Activated CD8-positive, alpha-beta memory T cell treated with anti-CD3 and anti-CD28 coated beads, Interleukin-2, amount 50 U/mL, for 1 hour (primary cell): ENCODE data around the gene DAB2IP.

Experiments
- DNase-seq: peaks from one replicate; pipeline ENCODE4 v3.0.0-alpha.2; 2020; ENCODE audit errors: extremely low read depth

The DAB2IP gene

GRCh38 chr9:121744687-121745395 is 93.4 kb downstream of the DAB2IP start:
- DNase-seq: no peak

GRCh38 chr9:121745396-121745695 is 93.9 kb downstream of the DAB2IP start:
- no peak for DNase-seq

GRCh38 chr9:121746411-121746810 is 95.0 kb downstream of the DAB2IP start:
- DNase-seq: no peak

- DNase-seq: no peak
Observed at GRCh38 chr9:121746866-121747265, 95.4 kb downstream of the DAB2IP start.

GRCh38 chr9:121748074-121748473 is 96.6 kb downstream of the DAB2IP start:
- DNase-seq: no peak

- no peak for DNase-seq
Observed at GRCh38 chr9:121748727-121749423, 97.4 kb downstream of the DAB2IP start.

GRCh38 chr9:121749614-121750013 is 98.2 kb downstream of the DAB2IP start:
- no peak for DNase-seq

GRCh38 chr9:121750259-121750714 is 98.9 kb downstream of the DAB2IP start:
- no peak for DNase-seq

- DNase-seq: no peak
Observed at GRCh38 chr9:121750715-121751623, 99.5 kb downstream of the DAB2IP start.

GRCh38 chr9:121751686-121752445 is 100.4 kb downstream of the DAB2IP start:
- DNase-seq: no peak

- no peak for DNase-seq
Observed at GRCh38 chr9:121752929-121753328, 101.5 kb downstream of the DAB2IP start.

GRCh38 chr9:121753802-121754654 is 102.6 kb downstream of the DAB2IP start:
- no peak for DNase-seq

- no peak for DNase-seq
Observed at GRCh38 chr9:121754655-121755436, 103.4 kb downstream of the DAB2IP start.

GRCh38 chr9:121755581-121755980 is 104.1 kb downstream of the DAB2IP start:
- no peak for DNase-seq

- DNase-seq: no peak
Observed at GRCh38 chr9:121756474-121757280, 105.2 kb downstream of the DAB2IP start.

GRCh38 chr9:121757281-121757585 is 105.8 kb downstream of the DAB2IP start:
- no peak for DNase-seq

GRCh38 chr9:121758693-121759092 is 107.3 kb downstream of the DAB2IP start:
- DNase-seq: no peak

GRCh38 chr9:121759996-121760395 is 108.6 kb downstream of the DAB2IP start:
- DNase-seq: no peak

- DNase-seq: no peak
Observed at GRCh38 chr9:121760571-121760970, 109.1 kb downstream of the DAB2IP start.
